K562 (cell line): ENCODE results near the gene SMG1. TPM values are rescaled to one million over a fixed set of nuclear protein-coding genes. Genes with fewer than 3 reads are reported as not detected.

Source experiments
- ARID3B ChIP-seq: fragments of 250-450 bp; sonication (Bioruptor Pico); IDR thresholded peaks from 2 replicates; pipeline ENCODE4 v1.4.0; 2020; ENCODE audit warnings: borderline replicate concordance
- BHLHE40 ChIP-seq: IDR thresholded peaks from 2 replicates; pipeline ENCODE4 v1.6.1; 2011; ENCODE audit warnings: low read length, improper control_type of control experiment
- CBFA2T2 ChIP-seq: fragments of 450-650 bp; conservative IDR thresholded peaks from 2 replicates; pipeline ENCODE4 v1.6.1; 2017; ENCODE audit warnings: mild to moderate bottlenecking
- ESRRB ChIP-seq: fragments of 250-450 bp; sonication (Bioruptor Pico); IDR thresholded peaks from 2 replicates; pipeline ENCODE4 v1.5.0; 2020; ENCODE audit warnings: mild to moderate bottlenecking, moderate library complexity, borderline replicate concordance
- GTF2E2 ChIP-seq: fragments of 200-800 bp; sonication (Bioruptor generic); IDR thresholded peaks from 2 replicates; pipeline ENCODE4 v1.6.1; 2016; ENCODE audit warnings: missing genetic modification characterization, missing compliant biosample characterization
- HEY1 ChIP-seq: fragments of 250-450 bp; sonication (Bioruptor Pico); IDR thresholded peaks from 2 replicates; pipeline ENCODE4 v1.5.0; 2020; ENCODE audit warnings: mild to moderate bottlenecking, moderate library complexity, borderline replicate concordance
- HNRNPUL1 ChIP-seq: fragments of 200-400 bp; formaldehyde crosslinking; IDR thresholded peaks from 2 replicates; pipeline ENCODE4 v1.6.1; 2017; ENCODE audit warnings: low read length
- MBD2 ChIP-seq: sonication (generic); IDR thresholded peaks from 2 replicates; pipeline ENCODE4 v1.6.1; 2016; ENCODE audit warnings: low read depth, borderline replicate concordance
- MYBL2 ChIP-seq, 2 experiments: fragments of 450-650 bp in 1 of 2; sonication (generic) in 1 of 2; formaldehyde crosslinking in 1 of 2; IDR thresholded peaks; 2 replicates each; pipeline versions ENCODE4 v1.6.1 to v1.8.1; 2017 to 2022; ENCODE audit warnings: borderline replicate concordance in 1 of 2, inconsistent platforms in 1 of 2, low read depth in 1 of 2, mild to moderate bottlenecking in 1 of 2, missing genetic modification reagents in 1 of 2, moderate library complexity in 1 of 2
- NRF1 ChIP-seq, 2 experiments: fragments of 450-650 bp; IDR thresholded peaks in 1 of 2; conservative IDR thresholded peaks in 1 of 2; 2 replicates each; pipeline ENCODE4 v1.6.1; 2014; ENCODE audit warnings: mild to moderate bottlenecking in 2 of 2
- PCBP2 ChIP-seq: fragments of 200-400 bp; formaldehyde crosslinking; IDR thresholded peaks from 2 replicates; pipeline ENCODE4 v1.6.1; 2018; ENCODE audit warnings: low read length, low read depth, mild to moderate bottlenecking, moderate library complexity; ENCODE audit not compliant: poor library complexity, severe bottlenecking
- PHTF2 ChIP-seq: fragments of 250-450 bp; sonication (Bioruptor Pico); IDR thresholded peaks from 2 replicates; pipeline ENCODE4 v1.5.0; 2021; ENCODE audit warnings: mild to moderate bottlenecking
- PML ChIP-seq: IDR thresholded peaks from 2 replicates; pipeline ENCODE4 v1.6.1; 2012; ENCODE audit warnings: low read length, inconsistent platforms
- RCOR1 ChIP-seq, 2 experiments: IDR thresholded peaks; 2 replicates each; pipeline ENCODE4 v1.6.1; 2012; ENCODE audit warnings: low read depth in 2 of 2, low read length in 2 of 2, borderline replicate concordance in 1 of 2, improper control_type of control experiment in 1 of 2
- SMARCB1 ChIP-seq: IDR thresholded peaks from 2 replicates; pipeline ENCODE4 v1.6.1; 2011; ENCODE audit warnings: improper control_type of control experiment, low read depth; ENCODE audit not compliant: insufficient read length
- TAF1 ChIP-seq: IDR thresholded peaks from 2 replicates; pipeline ENCODE4 v1.6.1; 2011; ENCODE audit warnings: mild to moderate bottlenecking, low read length, moderate library complexity; ENCODE audit not compliant: insufficient read depth, control insufficient read depth, severe bottlenecking; ENCODE audit errors: extremely low read depth
- TCF15 ChIP-seq: fragments of 250-450 bp; sonication (Bioruptor Pico); IDR thresholded peaks from 2 replicates; pipeline ENCODE4 v1.8.0; 2022; ENCODE audit warnings: moderate library complexity, mild to moderate bottlenecking, inconsistent platforms
- TCFL5 ChIP-seq: fragments of 250-450 bp; sonication (Bioruptor Pico); conservative IDR thresholded peaks from 2 replicates; pipeline ENCODE4 v1.6.1; 2021; ENCODE audit warnings: mild to moderate bottlenecking, moderate library complexity, matching md5 sums
- XRCC5 ChIP-seq: fragments of 200-400 bp; formaldehyde crosslinking; IDR thresholded peaks from 2 replicates; pipeline ENCODE4 v1.6.1; 2017; ENCODE audit warnings: low read depth, mild to moderate bottlenecking, low read length
- ZNF146 ChIP-seq: IDR thresholded peaks from one replicate; pipeline ENCODE4 v1.6.1; 2018; ENCODE audit warnings: missing compliant biosample characterization; ENCODE audit not compliant: unreplicated experiment
- ZNF165 ChIP-seq: fragments of 250-450 bp; sonication (Bioruptor Pico); IDR thresholded peaks from 2 replicates; pipeline ENCODE4 v1.4.0; 2020; ENCODE audit warnings: borderline replicate concordance
- ZNF592 ChIP-seq: fragments of 450-650 bp; IDR thresholded peaks from 2 replicates; pipeline ENCODE4 v1.6.1; 2017; ENCODE audit warnings: antibody characterized with exemption, mild to moderate bottlenecking
- polyA plus RNA-seq, 8 experiments: library from polyadenylated mRNA; depleted of rRNA in 4 of 8; stranded (reverse) in 5 of 8; unstranded in 3 of 8; fragments of >200 nt; fragmentation: Nextera tagmentation in 2 of 8; fragmentation: Illumina TruSeq in 1 of 8; extraction: Ambion mirVana in 2 of 8; extraction: Trizol in 1 of 8; gene quantifications; 2 replicates each; pipeline versions ENCODE4 v1.2.1 to v1.2.3, GENCODE V29; 2011 to 2014; ENCODE audit warnings: inconsistent platforms in 1 of 8, missing spikeins in 1 of 8
- total RNA-seq, 7 experiments: library from RNA; depleted of rRNA in 6 of 7; stranded (reverse); fragments of >200 nt in 6 of 7; fragmentation: Illumina TruSeq in 2 of 7; extraction: Trizol in 2 of 7; gene quantifications; 2 replicates each; pipeline versions ENCODE4 v1.2.1 to v1.2.3, GENCODE V29; 2011 to 2021; ENCODE audit warnings: low replicate concordance in 1 of 7

The SMG1 gene
- total and polyA plus RNA-seq, 9 of the 15 experiments (the other 6 are each of a cell fraction or from before 2014, with no cell fraction given), result 3.4 to 54.8 (median 32.0) TPM

- TF ChIP-seq ZNF592 (peak; percentile 72), SMARCB1 (no peak), MYBL2 (IDR thresholded peaks at IDR 0.05; ENCODE audit: low read depth) (peak; percentile 98), MYBL2 (CRISPR knock-in tag; IDR thresholded peaks at IDR 0.05; ENCODE audit: borderline replicate concordance) (peak; percentile 98; the same call in 1 of the 2 replicates), NRF1 (conservative IDR thresholded peaks at IDR 0.05 in 1 of 2, IDR thresholded peaks at IDR 0.05 in 1 of 2) (peak; percentile 85 to 88), ESRRB (CRISPR knock-in tag) (no peak), TCFL5 (no peak), HEY1 (CRISPR knock-in tag) (no peak), GTF2E2 (tag) (peak; percentile 83), HNRNPUL1 (no peak), PHTF2 (no peak), TAF1 (peak; percentile 91), MBD2 (peak; percentile 90), XRCC5 (peak; percentile 96), ZNF146 (no peak), ZNF165 (CRISPR knock-in tag) (no peak), TCF15 (CRISPR knock-in tag) (no peak), PCBP2 (no peak), BHLHE40 (no peak; the same call in 1 of the 2 replicates), ARID3B (no peak), CBFA2T2 (no peak), PML (peak; percentile 91), RCOR1 (IDR thresholded peaks at IDR 0.05; ENCODE audit: borderline replicate concordance in 1 of 2, low read depth in 2 of 2, low read length in 2 of 2) (peak in 1 of 2 experiments; percentile 40; a peak in 2 of 4 replicates)
Measured at GRCh38 chr16:18801145-18801972, 124.8 kb downstream of the SMG1 start, which contains the start of gene ARL6IP1 (continued).
